LoVo (cell line): Measurements from ENCODE around the gene WNT7A.

ENCODE experiments used
- DNase-seq: peaks from one replicate; pipeline ENCODE4 v3.0.0-alpha.2; 2016; ENCODE audit warnings: low spot score

WNT7A gene

GRCh38 chr3:13884851-13885703 is 5.2 kb upstream of the WNT7A start:
- DNase-seq = peak; percentile 72

DNA sequence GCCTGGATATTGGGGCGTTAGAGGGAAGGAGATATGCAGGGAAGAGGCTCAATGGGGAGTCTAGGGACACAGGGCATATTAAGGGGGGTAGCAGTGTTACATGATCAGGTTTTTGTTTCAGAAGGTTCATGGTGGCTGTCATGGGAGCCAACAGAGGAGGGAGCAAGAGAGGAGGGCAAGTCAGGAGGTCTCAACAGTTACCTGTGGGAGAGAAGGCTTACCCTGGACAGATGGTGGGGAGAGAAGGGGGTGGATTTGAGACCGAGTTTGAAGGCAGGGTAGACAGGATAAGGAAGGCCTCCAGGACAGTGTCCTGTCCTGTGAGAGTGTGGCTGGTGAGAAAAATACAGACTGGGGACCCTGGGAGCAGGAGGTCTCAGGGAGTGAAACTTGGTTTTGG is 3.8 kb upstream of the WNT7A start:
- DNase-seq = no peak

DNA sequence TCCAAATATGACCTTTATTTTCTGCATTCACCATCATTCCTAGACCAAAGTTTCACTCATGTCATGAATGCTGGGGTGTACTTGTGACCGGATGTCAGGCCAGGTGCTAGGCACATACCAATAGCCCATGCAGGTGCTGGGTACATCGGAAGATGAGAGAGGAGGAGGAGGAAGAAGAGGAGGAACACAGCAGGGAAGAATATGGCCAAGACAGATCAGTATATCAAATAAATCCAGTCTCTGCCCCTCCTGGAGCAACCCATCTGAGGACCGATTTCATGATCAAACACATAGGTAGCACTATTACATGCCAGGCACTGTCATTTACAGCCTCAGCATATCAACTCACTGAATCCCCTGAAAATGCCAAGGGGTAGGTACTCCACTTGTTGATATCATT is 3.0 kb upstream of the WNT7A start:
- DNase-seq = no peak

DNA sequence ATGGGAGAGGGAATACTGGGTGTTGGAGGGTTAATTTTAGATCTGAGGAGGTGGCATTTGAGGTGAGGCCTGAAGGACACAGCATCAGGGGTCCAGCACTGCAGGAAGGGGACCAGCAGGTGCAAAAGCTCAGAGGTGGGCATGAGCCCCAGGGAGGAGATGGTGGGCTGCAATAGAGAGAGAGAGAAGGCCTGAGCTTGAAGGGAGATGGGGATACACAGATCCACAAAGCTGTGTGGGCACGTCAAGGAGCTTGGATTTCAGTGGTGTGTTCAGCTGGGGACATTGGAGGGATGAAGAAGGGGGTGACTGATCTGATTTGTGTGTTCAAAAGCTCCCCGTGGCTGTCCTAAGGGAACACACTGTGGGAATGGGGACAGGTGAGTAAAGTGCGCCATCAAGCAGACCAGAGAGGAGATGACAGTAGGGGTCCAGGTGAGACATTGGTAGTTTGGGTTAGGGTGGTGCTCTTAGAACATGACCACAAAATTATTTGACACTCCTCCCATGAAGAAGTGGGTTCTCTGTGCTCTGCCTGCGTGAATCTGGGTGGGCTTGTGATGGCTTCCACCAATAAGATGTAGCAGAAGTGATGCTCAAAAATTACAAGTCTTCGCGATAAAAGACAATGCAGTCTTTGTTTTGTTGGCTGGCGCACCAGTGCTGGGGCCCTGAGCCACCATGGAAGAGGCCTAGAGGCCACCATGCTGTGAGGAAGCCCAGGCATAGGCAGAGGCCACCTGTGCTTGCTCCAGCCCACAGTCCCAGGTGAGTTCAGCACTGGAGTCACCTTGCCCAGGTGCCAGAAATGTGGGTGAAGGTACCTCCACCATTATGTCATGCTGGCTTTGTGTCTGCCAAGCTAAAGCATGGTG is 1.9 kb upstream of the WNT7A start:
- no peak for DNase-seq

DNA sequence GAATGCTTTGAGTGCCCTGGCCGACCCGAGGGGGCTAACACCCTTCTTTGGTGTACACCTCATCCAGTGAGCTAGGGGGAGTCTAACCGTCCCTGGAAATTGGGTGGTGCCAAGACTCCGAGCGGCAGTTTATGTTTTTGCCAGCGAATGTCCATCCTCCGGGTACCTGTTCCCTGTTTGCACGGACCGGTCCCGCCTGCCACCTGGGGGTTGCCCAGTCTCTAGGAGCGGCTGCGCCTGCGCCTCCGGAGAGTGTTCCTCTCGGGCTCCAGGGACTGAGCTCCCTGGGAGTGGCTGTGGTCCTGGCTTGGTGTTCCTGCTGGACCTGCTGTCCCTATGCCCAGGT is 913 bp upstream of the WNT7A start:
- DNase-seq = no peak

DNA sequence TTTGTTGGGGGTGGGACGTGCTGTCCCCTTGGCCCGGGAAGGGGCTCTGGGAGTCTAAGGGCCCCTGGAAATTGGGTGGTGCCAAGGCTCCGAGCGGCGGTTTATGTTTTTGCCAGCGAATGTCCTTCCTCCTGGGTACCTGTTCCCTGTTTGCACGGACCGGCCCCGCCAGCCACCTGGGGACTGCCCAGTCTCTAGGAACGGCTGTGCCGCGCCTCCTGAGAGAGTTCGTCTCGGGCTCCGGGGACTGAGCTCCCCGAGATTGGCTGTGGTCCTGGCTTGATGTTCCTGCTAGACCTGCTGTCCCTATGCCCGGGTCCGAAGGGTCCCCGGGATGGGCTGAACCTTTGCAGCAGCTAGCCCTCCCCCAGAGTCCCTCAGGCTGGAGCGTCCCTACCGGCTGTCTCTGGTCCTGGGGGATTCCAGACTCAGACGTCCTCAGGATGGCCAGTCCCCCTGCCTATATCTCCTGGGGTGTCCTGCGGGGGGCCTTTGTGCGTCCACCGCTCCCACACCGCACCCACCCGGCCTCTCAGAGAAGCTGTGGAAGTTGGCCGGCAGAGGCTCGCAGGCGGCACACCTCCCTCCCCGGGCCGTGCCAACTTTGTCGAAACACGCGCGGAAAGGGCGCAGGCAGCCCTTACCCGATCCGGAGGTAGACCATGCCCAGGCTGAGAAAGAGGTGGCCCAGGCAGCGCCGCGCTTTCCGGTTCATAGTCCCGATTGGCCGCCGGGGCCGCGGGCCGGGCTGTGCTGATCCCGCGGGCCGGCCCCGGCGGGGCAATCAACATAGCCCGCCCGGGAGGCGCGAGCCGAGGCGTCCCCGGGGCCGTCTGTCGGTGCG is 547 bp downstream of the WNT7A start:
- no peak for DNase-seq

DNA sequence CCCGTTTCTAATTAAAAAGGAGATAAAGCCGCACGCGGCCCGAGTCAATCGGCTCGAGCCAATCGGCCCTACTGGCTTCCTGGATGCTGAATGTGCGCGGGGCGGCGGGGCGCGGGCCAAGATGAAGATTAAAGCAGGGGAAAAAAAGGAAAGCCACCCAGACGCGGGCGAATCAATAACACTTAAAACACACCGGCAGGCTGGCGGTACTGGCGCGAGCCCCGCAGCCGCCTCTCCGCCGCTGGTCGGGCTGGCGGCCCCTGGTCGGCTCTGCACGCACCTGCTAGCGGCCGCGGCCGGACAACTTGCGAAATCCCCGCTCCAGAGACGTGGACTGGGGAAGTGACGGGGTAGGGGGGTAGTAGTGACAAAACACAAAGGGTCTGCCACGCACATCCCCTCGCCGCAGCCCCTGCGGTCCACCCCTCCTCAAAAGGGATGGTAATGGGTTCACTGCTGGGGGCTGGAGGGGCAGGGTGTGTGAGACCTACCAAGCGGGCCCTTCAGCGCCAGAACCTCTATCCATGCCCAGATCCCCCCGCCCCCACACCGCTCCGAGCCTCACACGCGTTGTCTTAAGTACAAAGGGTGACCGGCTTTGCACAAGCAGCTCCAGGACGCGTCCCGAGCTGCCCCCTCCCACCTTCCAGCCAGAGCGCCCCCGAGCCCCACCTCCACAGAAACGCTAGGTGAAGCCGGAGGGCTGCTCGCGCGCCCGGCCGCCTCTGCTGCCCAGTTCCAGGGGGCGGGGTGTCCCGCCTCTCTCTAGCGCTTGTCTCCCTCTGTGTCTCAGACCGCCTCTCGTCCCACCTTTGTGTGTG is 1.4 kb downstream of the WNT7A start:
- DNase-seq = no peak

DNA sequence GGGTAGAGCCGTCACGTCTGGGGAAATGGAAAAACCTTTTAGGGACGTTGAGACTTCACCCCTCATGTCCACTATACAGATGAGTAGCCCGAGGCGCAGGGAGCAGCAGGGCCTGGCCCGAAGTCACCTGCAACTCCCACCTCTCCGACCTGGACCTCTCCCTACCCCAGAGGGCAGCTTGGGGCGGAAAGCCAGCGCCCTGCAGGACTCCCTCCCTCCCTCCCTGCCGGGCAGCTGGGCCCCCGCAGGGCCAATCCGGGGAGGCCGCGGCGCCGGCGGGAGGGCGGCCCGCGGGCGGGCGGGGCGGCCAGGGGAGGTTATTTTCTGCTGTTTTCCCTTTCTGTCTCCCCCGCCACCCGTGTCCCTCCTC is 2.0 kb downstream of the WNT7A start:
- no peak for DNase-seq

GRCh38 chr3:13876451-13877100 is 3.3 kb downstream of the WNT7A start:
- DNase-seq = peak; percentile 3

DNA sequence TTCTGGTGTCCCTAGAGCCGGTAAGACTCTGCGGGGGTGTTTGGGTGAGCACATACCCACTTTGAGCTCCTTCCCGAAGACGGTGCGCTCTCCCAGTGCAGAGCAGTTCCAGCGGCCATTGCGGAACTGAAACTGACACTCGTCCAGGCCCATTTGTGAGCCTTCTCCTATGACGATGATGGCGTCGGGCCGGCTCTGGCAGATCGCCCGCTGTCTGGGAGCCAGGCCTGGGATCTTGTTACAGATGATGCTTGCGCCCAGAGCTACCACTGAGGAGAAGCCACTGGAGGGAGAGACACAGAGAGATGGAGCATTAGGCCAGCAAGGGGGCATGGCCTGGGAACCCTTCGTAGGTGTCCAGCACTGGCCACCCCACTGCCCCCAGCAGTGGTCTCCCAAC is 5.0 kb downstream of the WNT7A start:
- DNase-seq = no peak

- DNase-seq = no peak
Measured at GRCh38 chr3:13873818-13874217, 6.1 kb downstream of the WNT7A start.

GRCh38 chr3:13872451-13872850 is 7.4 kb downstream of the WNT7A start:
- DNase-seq = no peak

DNA sequence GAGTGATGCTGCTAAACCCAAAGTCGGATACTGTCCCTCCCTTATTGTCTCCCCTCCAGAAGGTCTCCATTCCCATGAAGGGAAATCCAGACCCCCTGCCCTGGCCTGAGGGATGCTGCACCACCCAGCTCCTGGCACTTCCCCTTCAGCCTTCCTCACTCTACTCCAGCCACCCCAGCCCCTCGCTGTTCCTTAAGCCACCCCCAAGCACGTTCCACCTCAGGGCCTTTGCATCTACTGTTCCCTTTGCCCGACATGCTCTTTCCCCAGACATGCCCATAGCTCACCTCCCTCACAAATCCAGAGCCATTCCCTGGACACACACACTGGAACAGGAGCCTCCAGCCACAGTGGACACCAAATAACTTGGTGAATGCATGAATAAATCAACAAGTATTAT is 8.1 kb downstream of the WNT7A start:
- no peak for DNase-seq

DNA sequence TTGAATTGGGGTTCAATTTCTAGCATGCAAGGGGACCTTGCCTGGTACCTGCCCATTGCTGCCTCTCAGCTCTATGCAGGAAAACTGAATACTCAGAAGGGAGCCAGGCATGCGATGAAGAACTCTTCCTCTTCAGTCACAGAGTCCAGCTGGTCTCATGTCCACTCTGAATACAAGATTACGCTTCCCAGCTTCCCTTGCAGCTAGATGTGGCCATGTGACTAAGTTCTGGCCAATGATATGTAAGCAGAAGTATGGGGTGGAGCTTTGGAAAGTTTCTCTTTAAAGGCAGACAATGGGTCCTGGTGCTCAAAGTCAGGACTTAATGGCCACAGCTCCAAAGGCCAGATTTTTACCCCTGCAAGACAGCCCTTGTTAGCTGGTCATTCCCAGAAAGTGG is 9.0 kb downstream of the WNT7A start:
- no peak for DNase-seq

- DNase-seq = no peak
Measured at GRCh38 chr3:13869761-13870343, 10.0 kb downstream of the WNT7A start.

GRCh38 chr3:13868844-13869724 is 10.8 kb downstream of the WNT7A start:
- DNase-seq = no peak

- DNase-seq = no peak
Measured at GRCh38 chr3:13867732-13868131, 12.1 kb downstream of the WNT7A start.

GRCh38 chr3:13866041-13866965 is 13.6 kb downstream of the WNT7A start:
- no peak for DNase-seq

- no peak for DNase-seq
Measured at GRCh38 chr3:13865581-13865980, 14.3 kb downstream of the WNT7A start.
